Endodermal cell (in vitro differentiated cells): ENCODE measurements around the gene CLMN. TPM values are rescaled to one million over a fixed set of nuclear protein-coding genes. Genes with fewer than 3 reads are reported as not detected.

Experiments
- DNase-seq: peaks from one replicate; pipeline ENCODE4 v3.0.0-alpha.2; 2017
- H3K27ac ChIP-seq: 2 replicates; pipeline ENCODE4 v1.5.1; 2013; ENCODE audit warnings: mild to moderate bottlenecking, low read depth, low read length, moderate library complexity
- H3K27me3 ChIP-seq: 2 replicates; pipeline ENCODE4 v1.6.1; 2013; ENCODE audit warnings: mild to moderate bottlenecking, low read length, moderate library complexity; ENCODE audit not compliant: insufficient read depth, control insufficient read depth, poor library complexity, severe bottlenecking
- H3K36me3 ChIP-seq: 2 replicates; pipeline ENCODE4 v1.7.0; 2013; ENCODE audit warnings: mild to moderate bottlenecking, low read length, moderate library complexity; ENCODE audit not compliant: control insufficient read depth, insufficient read depth
- H3K4me1 ChIP-seq: one replicate; pipeline ENCODE4 v1.7.0; 2013; ENCODE audit warnings: low read length; ENCODE audit not compliant: control insufficient read depth, insufficient read depth
- H3K4me3 ChIP-seq: 2 replicates; pipeline ENCODE4 v1.5.1; 2013; ENCODE audit warnings: mild to moderate bottlenecking, low read length, moderate library complexity
- H3K9ac ChIP-seq: 2 replicates; pipeline ENCODE4 v1.6.1; 2013; ENCODE audit warnings: mild to moderate bottlenecking, low read length, moderate library complexity; ENCODE audit not compliant: poor library complexity, severe bottlenecking; ENCODE audit errors: extremely low read depth
- H3K9me3 ChIP-seq: 2 replicates; pipeline ENCODE4 v1.6.1; 2013; ENCODE audit warnings: mild to moderate bottlenecking, low read length, moderate library complexity; ENCODE audit not compliant: control insufficient read depth
- H3K27ac Mint-ChIP-seq: 2 replicates; pipeline ENCODE4 v1.8.0; 2020; ENCODE audit warnings: mixed read lengths
- H3K27me3 Mint-ChIP-seq: 2 replicates; pipeline ENCODE4 v1.8.0; 2021; ENCODE audit warnings: mild to moderate bottlenecking, mixed read lengths; ENCODE audit not compliant: insufficient read depth
- H3K36me3 Mint-ChIP-seq: 2 replicates; pipeline ENCODE4 v1.8.0; 2020; ENCODE audit warnings: low read depth, mixed read lengths
- H3K4me1 Mint-ChIP-seq: 2 replicates; pipeline ENCODE4 v1.8.0; 2020; ENCODE audit warnings: mixed read lengths
- H3K4me3 Mint-ChIP-seq: 2 replicates; pipeline ENCODE4 v1.8.0; 2020; ENCODE audit warnings: mild to moderate bottlenecking, moderate library complexity, mixed read lengths
- H3K9me3 Mint-ChIP-seq: 2 replicates; pipeline ENCODE4 v1.8.0; 2020; ENCODE audit warnings: mild to moderate bottlenecking, mixed read lengths
- CTCF ChIP-seq: fragments of 200-600 bp; sonication (generic); conservative IDR thresholded peaks from 2 replicates; pipeline ENCODE4 v1.5.0; 2021; ENCODE audit warnings: antibody characterized with exemption, mild to moderate bottlenecking
- WGBS, 2 experiments: methylation state at CpG; one replicate each; pipeline versions ENCODE4 v1.1.5 to v1.1.7; 2013; ENCODE audit warnings: missing lambda C conversion rate in 2 of 2, mixed read lengths in 1 of 2; ENCODE audit not compliant: insufficient coverage in 1 of 2, insufficient read length in 1 of 2; 5-methylcytosine and 5-hydroxymethylcytosine counted together
- total RNA-seq, 2 donors: library from RNA; stranded (reverse); fragmentation: NEBNext Ultra II Directional in 1 of 2; extraction: Animal tissue kit (Norgen Biotek cat#: 25700) in 1 of 2; gene quantifications; 2 replicates in 1 of 2; 3 replicates in 1 of 2; pipeline ENCODE4 v1.2.1, GENCODE V29; 2021

Gene CLMN
- total RNA-seq, 2 donors from 2014 or later = 9.5 to 11.7 TPM

GRCh38 chr14:95246870-95247269 lies 72.8 kb downstream of the CLMN start:
- Histone ChIP-seq H3K9me3 (no peaks in the 10 kb centered on the region), H3K27me3 (no peaks in the 10 kb centered on the region), H3K4me3 (no peak overlapping the region), H3K36me3 (no peaks in the 10 kb centered on the region), H3K4me1 (peaks cover 22% of the 10 kb centered on the region), H3K27ac (no peak overlapping the region), H3K9ac (no peak overlapping the region)
- no peaks in the 10 kb centered on the region for H3K9me3 Mint-ChIP-seq
- DNase-seq = no peak
- no peak for TF ChIP-seq CTCF
- H3K4me1 Mint-ChIP-seq = peaks cover 37% of the 10 kb centered on the region
- no peaks in the 10 kb centered on the region for H3K27me3 Mint-ChIP-seq
- H3K4me3 Mint-ChIP-seq = no peak overlapping the region
- H3K36me3 Mint-ChIP-seq = no peaks in the 10 kb centered on the region
- no peak overlapping the region for H3K27ac Mint-ChIP-seq

GRCh38 chr14:95245334-95245733 lies 74.4 kb downstream of the CLMN start:
- H3K4me1 Mint-ChIP-seq = peaks cover 22% of the 10 kb centered on the region
- no peaks in the 10 kb centered on the region for H3K27me3 ChIP-seq
- no peak overlapping the region for H3K9ac ChIP-seq
- no peaks in the 10 kb centered on the region for H3K9me3 Mint-ChIP-seq
- H3K36me3 ChIP-seq = no peaks in the 10 kb centered on the region
- H3K4me1 ChIP-seq = peaks cover 12% of the 10 kb centered on the region
- H3K36me3 Mint-ChIP-seq = no peaks in the 10 kb centered on the region
- H3K4me3 Mint-ChIP-seq = no peak overlapping the region
- no peak for TF ChIP-seq CTCF
- no peaks in the 10 kb centered on the region for H3K27me3 Mint-ChIP-seq
- H3K27ac ChIP-seq = no peak overlapping the region
- no peak overlapping the region for H3K27ac Mint-ChIP-seq
- no peaks in the 10 kb centered on the region for H3K9me3 ChIP-seq
- H3K4me3 ChIP-seq = no peak overlapping the region
- no peak for DNase-seq
- WGBS, 2 experiments = 93 to 100% methylated on average over 2 of the region's 2 CpGs

- Mint-ChIP-seq H3K36me3 (no peaks in the 10 kb centered on the region), H3K4me1 (peaks cover 15% of the 10 kb centered on the region), H3K4me3 (no peak overlapping the region), H3K27me3 (no peaks in the 10 kb centered on the region), H3K9me3 (no peaks in the 10 kb centered on the region), H3K27ac (no peak overlapping the region)
- H3K27ac ChIP-seq = no peak overlapping the region
- WGBS, 2 experiments = 99% methylated on average over 3 of the region's 3 CpGs; no CpG with 5 or more reads in 1 of the 2 experiments
- no peak for DNase-seq
- peaks cover 5% of the 10 kb centered on the region for H3K4me1 ChIP-seq
- H3K4me3 ChIP-seq = no peak overlapping the region
- no peaks in the 10 kb centered on the region for H3K27me3 ChIP-seq
- H3K9ac ChIP-seq = no peak overlapping the region
- no peaks in the 10 kb centered on the region for H3K36me3 ChIP-seq
- no peak for TF ChIP-seq CTCF
- no peaks in the 10 kb centered on the region for H3K9me3 ChIP-seq
These were observed 75.1 kb downstream of the CLMN start for GRCh38 chr14:95244587-95244986.
